HEK293T (cell line): ENCODE results near the gene PIRT.

ENCODE experiments used
- CTCF ChIA-PET: fragments of 350-600 bp; formaldehyde crosslinking; extraction: SDS; loops from one replicate; lab custom pipeline; 2021; ENCODE audit warnings: antibody characterized with exemption, inconsistent platforms; lab: Yijun Ruan, JAX
- POLR2A ChIA-PET: fragments of 350-600 bp; formaldehyde crosslinking; extraction: SDS; loops from one replicate; lab custom pipeline; 2020; ENCODE audit warnings: antibody characterized with exemption, inconsistent platforms; lab: Yijun Ruan, JAX
- DNase-seq: peaks from one replicate; pipeline ENCODE4 v3.0.0; 2012; ENCODE audit warnings: mixed read lengths; ENCODE audit errors: extremely low spot score
- ARNT ChIP-seq: fragments of 450-650 bp; IDR thresholded peaks from 2 replicates; pipeline ENCODE4 v1.6.1; 2017; ENCODE audit warnings: mild to moderate bottlenecking
- CTBP1 ChIP-seq: fragments of 450-650 bp; IDR thresholded peaks from 2 replicates; pipeline ENCODE4 v1.6.1; 2016; ENCODE audit warnings: borderline replicate concordance
- ELF4 ChIP-seq: fragments of 450-650 bp; IDR thresholded peaks from 2 replicates; pipeline ENCODE4 v1.6.1; 2017; ENCODE audit warnings: antibody characterized with exemption
- FOXA1 ChIP-seq: fragments of 450-650 bp; IDR thresholded peaks from 2 replicates; pipeline ENCODE4 v1.6.1; 2016; ENCODE audit warnings: mild to moderate bottlenecking
- FOXK2 ChIP-seq: fragments of 450-650 bp; IDR thresholded peaks from 2 replicates; pipeline ENCODE4 v1.6.1; 2016; ENCODE audit warnings: mild to moderate bottlenecking
- HDGF ChIP-seq: fragments of 450-650 bp; IDR thresholded peaks from 2 replicates; pipeline ENCODE4 v1.6.1; 2017; ENCODE audit warnings: antibody characterized with exemption, borderline replicate concordance
- L3MBTL2 ChIP-seq: fragments of 450-650 bp; conservative IDR thresholded peaks from 2 replicates; pipeline ENCODE4 v1.6.1; 2016; ENCODE audit warnings: mild to moderate bottlenecking
- LEF1 ChIP-seq: fragments of 450-650 bp; IDR thresholded peaks from 2 replicates; pipeline ENCODE4 v1.6.1; 2017; ENCODE audit warnings: mild to moderate bottlenecking, borderline replicate concordance
- NFRKB ChIP-seq: fragments of 450-650 bp; IDR thresholded peaks from 2 replicates; pipeline ENCODE4 v1.6.1; 2016; ENCODE audit warnings: mild to moderate bottlenecking, moderate library complexity
- PKNOX1 ChIP-seq: fragments of 450-650 bp; IDR thresholded peaks from 2 replicates; pipeline ENCODE4 v1.6.1; 2016
- SP1 ChIP-seq: fragments of 450-650 bp; IDR thresholded peaks from 2 replicates; pipeline ENCODE4 v1.6.1; 2017
- SUZ12 ChIP-seq: fragments of 450-650 bp; IDR thresholded peaks from 2 replicates; pipeline ENCODE4 v1.6.1; 2016; ENCODE audit warnings: mild to moderate bottlenecking
- TARDBP ChIP-seq: fragments of 450-650 bp; IDR thresholded peaks from 2 replicates; pipeline ENCODE4 v1.6.1; 2016
- ZNF384 ChIP-seq: fragments of 450-650 bp; IDR thresholded peaks from 2 replicates; pipeline ENCODE4 v1.6.1; 2016

PIRT gene

GRCh38 chr17:10777890-10778289 lies 60.0 kb downstream of the PIRT start:
- TF ChIP-seq ELF4 = no peak
- no peak for TF ChIP-seq SUZ12
- TF ChIP-seq LEF1 = no peak
- TF ChIP-seq CTBP1 = no peak
- no peak for TF ChIP-seq FOXA1
- TF ChIP-seq ZNF384 = no peak
- TF ChIP-seq L3MBTL2 = no peak
- TF ChIP-seq ARNT = no peak
- TF ChIP-seq FOXK2 = no peak
- no peak for TF ChIP-seq PKNOX1
- no peak for TF ChIP-seq HDGF
- no peak for TF ChIP-seq SP1
- no peak for DNase-seq
- ChIA-PET POLR2A (no interaction called here), CTCF (no interaction called here)

DNA sequence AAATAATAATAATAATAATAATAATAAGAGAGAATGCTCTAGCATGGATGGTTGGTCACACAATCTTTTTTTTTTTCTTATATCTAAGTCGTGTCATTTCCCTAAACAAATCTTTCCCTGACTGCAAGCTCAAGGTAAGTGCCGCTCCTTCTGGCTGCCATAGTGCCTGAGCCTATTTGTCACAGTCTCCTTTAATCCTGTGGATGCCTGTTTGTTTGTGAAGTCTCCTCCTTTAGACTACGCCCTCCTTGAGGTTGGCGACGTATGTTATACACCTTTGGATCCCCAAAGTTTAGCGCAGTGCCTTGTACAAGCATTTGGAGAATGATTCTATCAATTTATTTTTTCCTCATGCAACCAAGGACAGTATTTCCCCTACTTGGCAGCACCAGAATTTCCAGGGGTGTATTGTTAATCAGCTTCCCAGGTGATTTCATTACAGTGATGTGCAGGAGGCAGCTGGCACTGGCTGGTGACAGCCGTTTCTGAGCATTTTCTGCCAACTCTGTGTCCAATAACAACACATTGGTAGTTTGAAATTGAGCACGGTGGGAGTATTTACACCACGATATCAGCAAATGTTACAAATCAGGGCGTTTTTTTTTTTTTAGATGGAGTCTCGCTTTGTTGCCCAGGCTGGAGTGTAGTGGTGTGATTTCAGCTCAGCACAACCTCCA lies 60.6 kb downstream of the PIRT start:
- POLR2A ChIA-PET = no interaction called here
- TF ChIP-seq L3MBTL2 (no peak), FOXK2 (no peak), SUZ12 (no peak), TARDBP (no peak), ZNF384 (no peak), PKNOX1 (no peak), HDGF (no peak)
- CTCF ChIA-PET = no interaction called here
- no peak for DNase-seq

GRCh38 chr17:10776381-10776780 lies 61.5 kb downstream of the PIRT start:
- ChIA-PET POLR2A (no interaction called here), CTCF (no interaction called here)
- TF ChIP-seq L3MBTL2 (no peak), ARNT (no peak), TARDBP (no peak), SUZ12 (no peak), CTBP1 (no peak), FOXK2 (no peak), FOXA1 (no peak), ELF4 (no peak), HDGF (no peak)
- no peak for DNase-seq

DNA sequence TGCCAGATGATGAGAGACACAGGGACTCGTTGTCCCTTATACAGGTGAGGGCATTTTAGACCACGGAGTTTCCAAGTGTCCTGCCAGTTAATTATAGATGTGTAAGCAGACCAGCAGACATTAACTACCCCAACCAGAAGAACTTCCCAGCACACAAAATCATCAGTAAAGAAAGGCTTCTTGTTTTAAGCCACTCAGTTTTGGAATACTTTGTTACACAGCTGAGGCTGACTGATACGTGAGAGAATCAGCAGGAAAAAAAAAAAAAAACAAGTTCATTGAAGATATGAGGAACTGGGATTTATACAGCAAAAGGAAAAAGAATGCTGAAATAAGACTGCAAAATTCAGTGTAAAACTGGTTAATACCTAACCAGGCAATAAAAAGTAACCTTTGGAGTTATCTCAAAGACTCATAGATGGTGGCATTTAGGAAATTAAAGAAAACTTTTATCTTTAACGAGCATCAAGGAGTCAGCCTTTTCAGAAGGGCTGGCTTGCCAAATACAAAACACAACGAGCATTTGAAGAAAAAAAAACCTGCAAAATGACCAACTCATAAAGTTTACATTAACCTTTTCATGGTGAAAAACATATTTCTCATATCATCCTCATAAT lies 62.0 kb downstream of the PIRT start:
- CTCF ChIA-PET = no interaction called here
- no peak for DNase-seq
- TF ChIP-seq SUZ12 = no peak
- TF ChIP-seq LEF1 = no peak
- POLR2A ChIA-PET = no interaction called here

DNA sequence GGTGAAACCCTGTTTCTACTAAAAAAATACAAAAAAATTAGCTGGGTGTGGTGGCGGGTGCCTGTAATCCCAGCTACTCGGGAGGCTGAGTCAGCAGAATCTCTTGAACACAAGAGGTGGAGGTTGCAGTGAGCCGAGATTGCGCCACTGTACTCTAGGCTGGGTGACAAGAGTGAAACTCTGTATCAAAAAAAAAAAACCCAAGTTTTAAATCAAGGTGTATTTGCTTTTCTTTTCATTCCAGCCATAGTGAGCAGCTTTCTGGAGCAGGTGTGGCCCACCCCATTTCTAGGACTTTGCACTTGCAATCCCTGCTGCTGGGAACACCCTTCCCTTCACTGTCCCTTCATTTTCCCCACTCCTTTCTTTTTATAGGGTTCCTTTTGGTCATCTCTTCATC lies 62.8 kb downstream of the PIRT start:
- TF ChIP-seq HDGF (no peak), CTBP1 (no peak), ZNF384 (no peak)
- CTCF ChIA-PET = no interaction called here
- DNase-seq = no peak
- POLR2A ChIA-PET = no interaction called here

DNA sequence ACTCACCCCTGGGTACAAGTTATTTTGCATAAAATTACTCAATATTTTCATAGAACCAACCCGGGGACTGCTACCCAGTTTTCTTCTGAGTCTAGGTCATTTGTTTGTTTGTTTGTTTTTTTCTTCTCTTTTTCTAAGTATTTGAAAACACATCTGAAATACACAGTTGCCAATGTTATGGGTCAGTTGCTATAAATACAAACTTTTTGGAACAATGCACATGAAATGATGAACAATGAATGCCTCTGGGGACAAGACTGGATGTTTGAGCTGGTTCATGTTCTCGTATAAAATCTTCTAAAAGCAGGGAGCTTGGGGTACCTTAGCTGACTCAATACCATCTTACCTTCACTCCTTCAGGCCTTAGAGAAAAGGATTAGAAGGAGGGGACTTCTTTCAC lies 64.5 kb downstream of the PIRT start:
- ChIA-PET POLR2A (no interaction called here), CTCF (no interaction called here)
- TF ChIP-seq NFRKB (no peak), L3MBTL2 (no peak), ZNF384 (no peak)
- no peak for DNase-seq
